ENCODE data around the gene CDC42SE2.

CDC42SE2 gene

GRCh38 chr5:131322926-131323325, 59.1 kb downstream of the CDC42SE2 start:
- Histone ChIP-seq H3K9me2 (replicated peaks; ENCODE audit: insufficient read depth, low read length) (no peaks in the 10 kb centered on the region), H3K4me2 (ENCODE audit: low read depth, low read length, poor library complexity, severe bottlenecking) (no peak overlapping the region), H3F3A (ENCODE audit: insufficient read depth) (peaks cover 17% of the 10 kb centered on the region; the same call in 1 of the 2 replicates), H3K4me3 (ENCODE audit: insufficient read depth, low read length, poor library complexity, severe bottlenecking) (no peak overlapping the region), H2AFZ (ENCODE audit: low read depth, low read length, severe bottlenecking) (no peak overlapping the region), H3K79me2 (ENCODE audit: insufficient read depth, low read length) (peaks cover 94% of the 10 kb centered on the region), H3K27me3 (ENCODE audit: low read length) (no peaks in the 10 kb centered on the region), H3K9ac (ENCODE audit: low read length) (no peak overlapping the region), H3K36me3 (ENCODE audit: low read length) (peaks cover 24% of the 10 kb centered on the region; the same call in 1 of the 2 replicates), H3K27ac (ENCODE audit: low read depth, low read length) (no peak overlapping the region), H4K20me1 (ENCODE audit: low read depth, low read length) (peaks cover 13% of the 10 kb centered on the region; the same call in 1 of the 2 replicates), H3K9me3 (ENCODE audit: insufficient read depth, low read length) (no peaks in the 10 kb centered on the region)
- TF ChIP-seq CTCF (IDR thresholded peaks at IDR 0.05; ENCODE audit: insufficient read depth, low read length, poor library complexity, severe bottlenecking) (no peak), EZH2phosphoT487 (conservative IDR thresholded peaks at IDR 0.05; ENCODE audit: low read length) (no peak)

- H4K20me1 ChIP-seq (ENCODE audit: low read depth, low read length) = peaks cover 13% of the 10 kb centered on the region; the same call in 1 of the 2 replicates
- H3K9me3 ChIP-seq (ENCODE audit: insufficient read depth, low read length) = no peaks in the 10 kb centered on the region
- no peaks in the 10 kb centered on the region for H3K9me2 ChIP-seq (replicated peaks; ENCODE audit: insufficient read depth, low read length)
- H3K79me2 ChIP-seq (ENCODE audit: insufficient read depth, low read length) = peaks cover 94% of the 10 kb centered on the region
- H3K4me2 ChIP-seq (ENCODE audit: low read depth, low read length, poor library complexity, severe bottlenecking) = no peak overlapping the region
- H3K36me3 ChIP-seq (ENCODE audit: low read length) = peaks cover 28% of the 10 kb centered on the region; the same call in 1 of the 2 replicates
- H3K4me3 ChIP-seq (ENCODE audit: insufficient read depth, low read length, poor library complexity, severe bottlenecking) = no peak overlapping the region
- H3K27ac ChIP-seq (ENCODE audit: low read depth, low read length) = no peak overlapping the region
- H2AFZ ChIP-seq (ENCODE audit: low read depth, low read length, severe bottlenecking) = no peak overlapping the region
- H3K9ac ChIP-seq (ENCODE audit: low read length) = no peak overlapping the region
- no peaks in the 10 kb centered on the region for H3K27me3 ChIP-seq (ENCODE audit: low read length)
- peaks cover 17% of the 10 kb centered on the region; the same call in 1 of the 2 replicates for H3F3A ChIP-seq (ENCODE audit: insufficient read depth)
- TF ChIP-seq CTCF (IDR thresholded peaks at IDR 0.05; ENCODE audit: insufficient read depth, low read length, poor library complexity, severe bottlenecking) = no peak
- TF ChIP-seq EZH2phosphoT487 (conservative IDR thresholded peaks at IDR 0.05; ENCODE audit: low read length) = no peak
These were observed 59.5 kb downstream of the CDC42SE2 start for GRCh38 chr5:131323378-131323777.

- peaks cover 26% of the 10 kb centered on the region for H3K36me3 ChIP-seq (ENCODE audit: low read length)
- H3K27ac ChIP-seq (ENCODE audit: low read depth, low read length) = no peak overlapping the region
These were observed 60.5 kb downstream of the CDC42SE2 start for GRCh38 chr5:131324303-131324702.

More at GRCh38 chr5:131324303-131324702, 60.5 kb downstream of the CDC42SE2 start:
- H3K79me2 ChIP-seq (ENCODE audit: insufficient read depth, low read length) = peaks cover 94% of the 10 kb centered on the region
- no peak overlapping the region for H3K4me3 ChIP-seq (ENCODE audit: insufficient read depth, low read length, poor library complexity, severe bottlenecking)
- peaks cover 17% of the 10 kb centered on the region; the same call in 1 of the 2 replicates for H3F3A ChIP-seq (ENCODE audit: insufficient read depth)
- no peak overlapping the region for H3K4me2 ChIP-seq (ENCODE audit: low read depth, low read length, poor library complexity, severe bottlenecking)
- no peak overlapping the region for H2AFZ ChIP-seq (ENCODE audit: low read depth, low read length, severe bottlenecking)
- no peaks in the 10 kb centered on the region for H3K27me3 ChIP-seq (ENCODE audit: low read length)
- no peaks in the 10 kb centered on the region for H3K9me2 ChIP-seq (replicated peaks; ENCODE audit: insufficient read depth, low read length)
- H3K9me3 ChIP-seq (ENCODE audit: insufficient read depth, low read length) = no peaks in the 10 kb centered on the region
- H3K9ac ChIP-seq (ENCODE audit: low read length) = no peak overlapping the region
- H4K20me1 ChIP-seq (ENCODE audit: low read depth, low read length) = peaks cover 13% of the 10 kb centered on the region; the same call in 1 of the 2 replicates
- no peak for TF ChIP-seq CTCF (IDR thresholded peaks at IDR 0.05; ENCODE audit: insufficient read depth, low read length, poor library complexity, severe bottlenecking)
- TF ChIP-seq EZH2phosphoT487 (conservative IDR thresholded peaks at IDR 0.05; ENCODE audit: low read length) = no peak
